ENCODE results near the gene ERBB4. TPM values are rescaled to one million over a fixed set of nuclear protein-coding genes. Genes with fewer than 3 reads are reported as not detected.

Gene ERBB4
- total RNA-seq, 1 donor from 2014 or later: 1.2 TPM

DNA sequence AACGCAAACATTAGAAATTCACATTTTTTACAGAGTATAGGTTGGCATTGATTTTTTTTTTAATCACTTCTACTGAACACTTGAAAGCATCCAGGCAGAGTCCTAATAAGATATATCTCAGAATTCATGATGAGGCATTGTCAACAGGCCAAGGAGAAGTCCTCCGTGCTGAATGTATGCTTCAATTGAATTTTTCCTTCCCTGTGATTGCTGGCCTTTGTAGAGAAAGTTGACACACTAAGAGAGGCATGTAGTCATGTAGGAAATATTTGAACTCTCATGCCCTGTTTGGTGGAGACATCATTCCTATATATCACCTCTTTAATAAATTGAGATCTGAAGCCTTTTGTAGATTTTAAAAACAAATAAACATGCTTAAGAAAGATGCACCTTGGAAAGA is 1137.3 kb downstream of the ERBB4 start:
- DNase-seq (ENCODE audit: low read depth): peak; percentile 19
- no peak overlapping the region for H2AFZ ChIP-seq (ENCODE audit: low read depth, low read length)
- TF ChIP-seq, protein P1, sequence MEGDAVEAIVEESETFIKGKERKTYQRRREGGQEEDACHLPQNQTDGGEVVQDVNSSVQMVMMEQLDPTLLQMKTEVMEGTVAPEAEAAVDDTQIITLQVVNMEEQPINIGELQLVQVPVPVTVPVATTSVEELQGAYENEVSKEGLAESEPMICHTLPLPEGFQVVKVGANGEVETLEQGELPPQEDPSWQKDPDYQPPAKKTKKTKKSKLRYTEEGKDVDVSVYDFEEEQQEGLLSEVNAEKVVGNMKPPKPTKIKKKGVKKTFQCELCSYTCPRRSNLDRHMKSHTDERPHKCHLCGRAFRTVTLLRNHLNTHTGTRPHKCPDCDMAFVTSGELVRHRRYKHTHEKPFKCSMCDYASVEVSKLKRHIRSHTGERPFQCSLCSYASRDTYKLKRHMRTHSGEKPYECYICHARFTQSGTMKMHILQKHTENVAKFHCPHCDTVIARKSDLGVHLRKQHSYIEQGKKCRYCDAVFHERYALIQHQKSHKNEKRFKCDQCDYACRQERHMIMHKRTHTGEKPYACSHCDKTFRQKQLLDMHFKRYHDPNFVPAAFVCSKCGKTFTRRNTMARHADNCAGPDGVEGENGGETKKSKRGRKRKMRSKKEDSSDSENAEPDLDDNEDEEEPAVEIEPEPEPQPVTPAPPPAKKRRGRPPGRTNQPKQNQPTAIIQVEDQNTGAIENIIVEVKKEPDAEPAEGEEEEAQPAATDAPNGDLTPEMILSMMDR (IDR thresholded peaks at IDR 0.05; ENCODE audit: insufficient read depth, low read depth, low read length): no peak
- no peak for TF ChIP-seq EZH2 (IDR thresholded peaks at IDR 0.05; ENCODE audit: insufficient read depth, low read length)
- Mint-ChIP-seq H3K36me3 (ENCODE audit: low read depth, unreplicated experiment) (no peaks in the 10 kb centered on the region), H3K27ac (ENCODE audit: unreplicated experiment) (no peak overlapping the region), H3K4me3 (ENCODE audit: unreplicated experiment) (no peak overlapping the region), H3K27me3 (ENCODE audit: low read depth, unreplicated experiment) (no peaks in the 10 kb centered on the region), H3K9me3 (ENCODE audit: unreplicated experiment) (no peaks in the 10 kb centered on the region), H3K4me1 (ENCODE audit: low read depth, unreplicated experiment) (peaks cover 1% of the 10 kb centered on the region)
- no peaks in the 10 kb centered on the region for H4K20me1 ChIP-seq (ENCODE audit: insufficient read depth, low read length)
- no peaks in the 10 kb centered on the region for H3K4me1 ChIP-seq (ENCODE audit: insufficient read depth, low read length)
- H3K4me3 ChIP-seq (ENCODE audit: insufficient read depth, low read depth, low read length): no peak overlapping the region
- no peak overlapping the region for H3K27ac ChIP-seq (ENCODE audit: low read depth, low read length)
- no peak for FAIRE-seq
- H3K27me3 ChIP-seq (ENCODE audit: insufficient read depth, low read length): no peaks in the 10 kb centered on the region
- no peaks in the 10 kb centered on the region for H3K79me2 ChIP-seq (ENCODE audit: insufficient read depth, low read length)
- no peaks in the 10 kb centered on the region for H3K9me3 ChIP-seq (ENCODE audit: insufficient read depth, low read depth, low read length)
- H3K9ac ChIP-seq (ENCODE audit: low read length): no peak overlapping the region
- H3K4me2 ChIP-seq (ENCODE audit: low read length): no peak overlapping the region
- no peaks in the 10 kb centered on the region for H3K36me3 ChIP-seq (ENCODE audit: insufficient read depth, low read length)

DNA sequence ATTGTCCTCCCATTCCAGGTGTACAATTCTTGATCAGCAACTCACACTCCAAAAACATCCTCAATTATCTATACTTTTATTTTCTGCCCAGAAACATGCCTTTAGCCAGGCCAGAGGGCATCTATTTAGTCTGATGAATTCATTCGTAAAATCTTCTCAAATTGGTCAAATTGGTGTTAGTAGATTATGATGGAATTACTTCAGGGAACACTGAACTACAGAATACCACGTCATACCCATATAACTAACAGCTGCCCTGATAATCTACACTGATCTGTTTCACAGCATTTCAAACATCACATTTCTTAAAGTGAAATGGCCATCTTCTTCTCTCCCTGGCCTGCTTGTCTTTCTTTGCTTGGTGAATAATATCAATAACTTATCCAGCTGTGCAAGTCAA is 1140.8 kb downstream of the ERBB4 start:
- Mint-ChIP-seq H3K27ac (ENCODE audit: unreplicated experiment) (no peak overlapping the region), H3K4me3 (ENCODE audit: unreplicated experiment) (no peak overlapping the region), H3K27me3 (ENCODE audit: low read depth, unreplicated experiment) (no peaks in the 10 kb centered on the region), H3K4me1 (ENCODE audit: low read depth, unreplicated experiment) (peaks cover 1% of the 10 kb centered on the region), H3K36me3 (ENCODE audit: low read depth, unreplicated experiment) (no peaks in the 10 kb centered on the region), H3K9me3 (ENCODE audit: unreplicated experiment) (no peaks in the 10 kb centered on the region)
- H3K27me3 ChIP-seq (ENCODE audit: insufficient read depth, low read length): no peaks in the 10 kb centered on the region
- no peak overlapping the region for H3K4me2 ChIP-seq (ENCODE audit: low read length)
- DNase-seq (ENCODE audit: low read depth) (no peak), FAIRE-seq (no peak)
- H3K4me1 ChIP-seq (ENCODE audit: insufficient read depth, low read length): no peaks in the 10 kb centered on the region
- H3K36me3 ChIP-seq (ENCODE audit: insufficient read depth, low read length): no peaks in the 10 kb centered on the region
- H3K9me3 ChIP-seq (ENCODE audit: insufficient read depth, low read depth, low read length): no peaks in the 10 kb centered on the region
- no peak overlapping the region for H3K4me3 ChIP-seq (ENCODE audit: insufficient read depth, low read depth, low read length)
- no peaks in the 10 kb centered on the region for H3K79me2 ChIP-seq (ENCODE audit: insufficient read depth, low read length)
- no peak overlapping the region for H3K9ac ChIP-seq (ENCODE audit: low read length)
- no peak overlapping the region for H3K27ac ChIP-seq (ENCODE audit: low read depth, low read length)
- H4K20me1 ChIP-seq (ENCODE audit: insufficient read depth, low read length): no peaks in the 10 kb centered on the region
- H2AFZ ChIP-seq (ENCODE audit: low read depth, low read length): no peak overlapping the region
- no peak for TF ChIP-seq EZH2 (IDR thresholded peaks at IDR 0.05; ENCODE audit: insufficient read depth, low read length)
- TF ChIP-seq, protein P1 (IDR thresholded peaks at IDR 0.05; ENCODE audit: insufficient read depth, low read depth, low read length): no peak

DNA sequence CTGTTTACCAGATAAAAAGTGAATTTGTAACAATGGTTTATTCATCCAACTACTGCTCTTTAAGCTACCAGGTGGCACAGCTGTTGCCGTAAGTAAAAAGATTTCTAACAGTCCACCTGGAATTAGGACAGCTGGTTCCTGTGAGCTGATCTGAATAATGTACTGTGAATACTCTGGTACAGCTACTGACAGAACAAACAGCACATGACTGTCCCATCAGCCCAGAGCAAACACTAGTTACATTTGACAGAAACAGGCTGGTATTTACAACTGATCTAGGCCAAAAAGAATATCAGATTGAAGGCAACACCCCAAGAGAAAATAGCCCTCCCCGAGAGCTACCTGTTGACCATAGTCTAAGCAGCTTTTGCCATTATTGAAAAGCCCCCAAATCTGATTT is 1141.8 kb downstream of the ERBB4 start:
- no peaks in the 10 kb centered on the region for H3K27me3 ChIP-seq (ENCODE audit: insufficient read depth, low read length)
- Mint-ChIP-seq H3K4me3 (ENCODE audit: unreplicated experiment) (no peak overlapping the region), H3K9me3 (ENCODE audit: unreplicated experiment) (no peaks in the 10 kb centered on the region), H3K27ac (ENCODE audit: unreplicated experiment) (no peak overlapping the region), H3K4me1 (ENCODE audit: low read depth, unreplicated experiment) (peaks cover 1% of the 10 kb centered on the region), H3K27me3 (ENCODE audit: low read depth, unreplicated experiment) (no peaks in the 10 kb centered on the region), H3K36me3 (ENCODE audit: low read depth, unreplicated experiment) (no peaks in the 10 kb centered on the region)
- no peak overlapping the region for H3K27ac ChIP-seq (ENCODE audit: low read depth, low read length)
- DNase-seq (ENCODE audit: low read depth) (no peak), FAIRE-seq (no peak)
- no peak overlapping the region for H3K9ac ChIP-seq (ENCODE audit: low read length)
- no peaks in the 10 kb centered on the region for H3K4me1 ChIP-seq (ENCODE audit: insufficient read depth, low read length)
- H2AFZ ChIP-seq (ENCODE audit: low read depth, low read length): no peak overlapping the region
- H3K9me3 ChIP-seq (ENCODE audit: insufficient read depth, low read depth, low read length): no peaks in the 10 kb centered on the region
- H3K4me2 ChIP-seq (ENCODE audit: low read length): no peak overlapping the region
- no peaks in the 10 kb centered on the region for H3K36me3 ChIP-seq (ENCODE audit: insufficient read depth, low read length)
- TF ChIP-seq EZH2 (IDR thresholded peaks at IDR 0.05; ENCODE audit: insufficient read depth, low read length): no peak
- TF ChIP-seq, protein P1 (IDR thresholded peaks at IDR 0.05; ENCODE audit: insufficient read depth, low read depth, low read length): no peak
- no peaks in the 10 kb centered on the region for H4K20me1 ChIP-seq (ENCODE audit: insufficient read depth, low read length)
- no peak overlapping the region for H3K4me3 ChIP-seq (ENCODE audit: insufficient read depth, low read depth, low read length)
- H3K79me2 ChIP-seq (ENCODE audit: insufficient read depth, low read length): no peaks in the 10 kb centered on the region

Measured in astrocyte (in vitro differentiated cells and primary cell).